Measurements from ENCODE around the gene MIB2. TPM values are rescaled to one million over a fixed set of nuclear protein-coding genes. Genes with fewer than 3 reads are reported as not detected.
A peak's percentile ranks its signal among the peaks of the same experiment; 100 is the strongest.

The MIB2 gene
- total RNA-seq, 6 experiments from 2014 or later: 20.7 to 38.5 (median 33.9) TPM

GRCh38 chr1:1619917-1620361 lies 4.6 kb downstream of the MIB2 start:
- Histone ChIP-seq H3K27me3 (no peaks in the 10 kb centered on the region), H3K9me3 (no peaks in the 10 kb centered on the region), H3K4me3 (no peak overlapping the region), H3K36me3 (peaks cover 0 to 4% (median 0%) of the 10 kb centered on the region in 4 donors), H3K4me1 (peaks cover 0 to 13% (median 5%) of the 10 kb centered on the region in 4 donors), H3K27ac (no peak overlapping the region)
- intact Hi-C loops (cut with DNase I): loop anchor here in 1 of 2 donors (10.0 kb wide), 1 partner anchor 55 kb away; no protein-coding TSS in a partner anchor
- DNase-seq (peak in 2 of 3 donors; percentile 61 to 91), ATAC-seq (peak in 1 of 4 donors; percentile 6)
- WGBS (ENCODE audit: insufficient coverage, low coverage, low lambda C conversion rate, missing lambda C conversion rate): no CpG with 5 or more reads among the region's 14 CpGs
- TF ChIP-seq POLR2A (IDR thresholded peaks at IDR 0.05) (no peak), CTCF (IDR thresholded peaks at IDR 0.05) (peak in 3 of 4 donors; percentile 8 to 23 (median 12))

GRCh38 chr1:1620433-1621139 lies 5.3 kb downstream of the MIB2 start:
- H3K4me1 ChIP-seq: peaks cover 0 to 13% (median 5%) of the 10 kb centered on the region in 4 donors
- ATAC-seq: no peak

GRCh38 chr1:1621173-1622009 lies 6.1 kb downstream of the MIB2 start:
- Histone ChIP-seq H3K36me3 (peaks cover 0 to 4% (median 0%) of the 10 kb centered on the region in 4 donors), H3K4me1 (peaks cover 0 to 12% (median 5%) of the 10 kb centered on the region in 4 donors), H3K4me3 (no peak overlapping the region), H3K9me3 (no peaks in the 10 kb centered on the region), H3K27ac (no peak overlapping the region), H3K27me3 (no peaks in the 10 kb centered on the region)
- DNase-seq (peak in 1 of 3 donors; percentile 47), ATAC-seq (no peak)
- WGBS (ENCODE audit: insufficient coverage, low coverage, low lambda C conversion rate, missing lambda C conversion rate): no CpG with 5 or more reads among the region's 31 CpGs
- intact Hi-C loops (cut with DNase I): loop anchor here in 1 of 2 donors (10.0 kb wide), 1 partner anchor 53 kb away; no protein-coding TSS in a partner anchor
- TF ChIP-seq CTCF (IDR thresholded peaks at IDR 0.05) (no peak), POLR2A (IDR thresholded peaks at IDR 0.05) (no peak)

More at GRCh38 chr1:1620433-1621139, 5.3 kb downstream of the MIB2 start:
- peak in 1 of 4 donors; percentile 1 for TF ChIP-seq CTCF (IDR thresholded peaks at IDR 0.05)
- TF ChIP-seq POLR2A (IDR thresholded peaks at IDR 0.05): no peak
- no peaks in the 10 kb centered on the region for H3K27me3 ChIP-seq
- intact Hi-C loops (cut with DNase I): loop anchor here in 1 of 2 donors (10.0 kb wide), 1 partner anchor 54 kb away; no protein-coding TSS in a partner anchor
- H3K27ac ChIP-seq: no peak overlapping the region
- peak in 1 of 3 donors; percentile 46 for DNase-seq
- 56% methylated on average over 3 of the region's 16 CpGs for WGBS (ENCODE audit: insufficient coverage, low coverage, low lambda C conversion rate, missing lambda C conversion rate)
- no peaks in the 10 kb centered on the region for H3K9me3 ChIP-seq
- peaks cover 0 to 4% (median 0%) of the 10 kb centered on the region in 4 donors for H3K36me3 ChIP-seq
- no peak overlapping the region for H3K4me3 ChIP-seq

- DNase-seq (peak in 1 of 3 donors; percentile 45), ATAC-seq (no peak)
- H3K27me3 ChIP-seq: no peaks in the 10 kb centered on the region
- H3K4me3 ChIP-seq: no peak overlapping the region
- intact Hi-C loops (cut with DNase I): loop anchor here in 1 of 2 donors (10.0 kb wide), 1 partner anchor 53 kb away; no protein-coding TSS in a partner anchor
- H3K4me1 ChIP-seq: peaks cover 0 to 3% (median under 1%) of the 10 kb centered on the region in 4 donors
- WGBS (ENCODE audit: insufficient coverage, low coverage, low lambda C conversion rate, missing lambda C conversion rate): no CpG with 5 or more reads among the region's 21 CpGs
- TF ChIP-seq POLR2A (IDR thresholded peaks at IDR 0.05): no peak
- no peak for TF ChIP-seq CTCF (IDR thresholded peaks at IDR 0.05)
- no peak overlapping the region for H3K27ac ChIP-seq
- H3K36me3 ChIP-seq: peaks cover 0 to 4% (median 0%) of the 10 kb centered on the region in 4 donors
- H3K9me3 ChIP-seq: no peaks in the 10 kb centered on the region
Observed at GRCh38 chr1:1622010-1622787, 6.9 kb downstream of the MIB2 start.

Data from right lobe of liver (tissue), 6 donors.